Measurements from ENCODE around the gene PTPN14.

The PTPN14 gene

GRCh38 chr1:214402613-214403083 is 148.8 kb downstream of the PTPN14 start:
- Histone ChIP-seq H3K27me3 (replicated peaks; ENCODE audit: insufficient read depth, low read length) (no peaks in the 10 kb centered on the region), H3K4me1 (ENCODE audit: low read length) (peaks cover 16% of the 10 kb centered on the region), H3K79me2 (ENCODE audit: low read length) (no peaks in the 10 kb centered on the region), H4K20me1 (ENCODE audit: insufficient read depth, low read length) (no peaks in the 10 kb centered on the region), H2AFZ (ENCODE audit: low read length) (no peak overlapping the region), H3K36me3 (replicated peaks; ENCODE audit: insufficient read depth, low read length) (no peaks in the 10 kb centered on the region), H3K9ac (ENCODE audit: low read length) (no peak overlapping the region), H3K9me2 (replicated peaks; ENCODE audit: insufficient read depth, low read length) (no peaks in the 10 kb centered on the region), H3K9me3 (replicated peaks; ENCODE audit: insufficient read depth, low read length) (no peaks in the 10 kb centered on the region), H3F3A (ENCODE audit: insufficient read depth, low read length) (peaks cover 11% of the 10 kb centered on the region; the same call in 1 of the 2 replicates), H3K4me3 (ENCODE audit: low read length) (no peak overlapping the region), H3K27ac (ENCODE audit: low read length) (no peak overlapping the region), H3K4me2 (ENCODE audit: low read depth, low read length) (no peak overlapping the region)
- TF ChIP-seq EZH2 (optimal IDR thresholded peaks at IDR 0.05; ENCODE audit: low read depth, low read length) (no peak), CTCF (IDR thresholded peaks at IDR 0.05; ENCODE audit: low read length) (no peak), EZH2phosphoT487 (IDR thresholded peaks at IDR 0.05; ENCODE audit: low read length) (no peak)
- DNase-seq = no peak

- H3K36me3 ChIP-seq (replicated peaks; ENCODE audit: insufficient read depth, low read length) = no peaks in the 10 kb centered on the region
- H3K27me3 ChIP-seq (replicated peaks; ENCODE audit: insufficient read depth, low read length) = no peaks in the 10 kb centered on the region
- no peak overlapping the region for H3K4me3 ChIP-seq (ENCODE audit: low read length)
- no peaks in the 10 kb centered on the region for H3K9me3 ChIP-seq (replicated peaks; ENCODE audit: insufficient read depth, low read length)
- no peaks in the 10 kb centered on the region for H3K79me2 ChIP-seq (ENCODE audit: low read length)
- H3K4me1 ChIP-seq (ENCODE audit: low read length) = peaks cover 16% of the 10 kb centered on the region
- H3F3A ChIP-seq (ENCODE audit: insufficient read depth, low read length) = peaks cover 11% of the 10 kb centered on the region; the same call in 1 of the 2 replicates
- H2AFZ ChIP-seq (ENCODE audit: low read length) = no peak overlapping the region
- H4K20me1 ChIP-seq (ENCODE audit: insufficient read depth, low read length) = no peaks in the 10 kb centered on the region
- H3K9ac ChIP-seq (ENCODE audit: low read length) = no peak overlapping the region
- H3K27ac ChIP-seq (ENCODE audit: low read length) = no peak overlapping the region
- H3K4me2 ChIP-seq (ENCODE audit: low read depth, low read length) = no peak overlapping the region
- TF ChIP-seq EZH2 (optimal IDR thresholded peaks at IDR 0.05; ENCODE audit: low read depth, low read length) (no peak), EZH2phosphoT487 (IDR thresholded peaks at IDR 0.05; ENCODE audit: low read length) (no peak), CTCF (IDR thresholded peaks at IDR 0.05; ENCODE audit: low read length) (no peak)
- no peaks in the 10 kb centered on the region for H3K9me2 ChIP-seq (replicated peaks; ENCODE audit: insufficient read depth, low read length)
- DNase-seq = no peak
Observed at GRCh38 chr1:214401666-214402065, 149.7 kb downstream of the PTPN14 start.

GRCh38 chr1:214400131-214400530 is 151.3 kb downstream of the PTPN14 start:
- no peaks in the 10 kb centered on the region for H4K20me1 ChIP-seq (ENCODE audit: insufficient read depth, low read length)
- no peak overlapping the region for H3K27ac ChIP-seq (ENCODE audit: low read length)
- no peak for DNase-seq
- H3F3A ChIP-seq (ENCODE audit: insufficient read depth, low read length) = peaks cover 11% of the 10 kb centered on the region; the same call in 1 of the 2 replicates
- H3K4me1 ChIP-seq (ENCODE audit: low read length) = peaks cover 16% of the 10 kb centered on the region
- no peaks in the 10 kb centered on the region for H3K27me3 ChIP-seq (replicated peaks; ENCODE audit: insufficient read depth, low read length)
- no peak overlapping the region for H3K4me3 ChIP-seq (ENCODE audit: low read length)
- H3K9ac ChIP-seq (ENCODE audit: low read length) = no peak overlapping the region
- no peaks in the 10 kb centered on the region for H3K9me2 ChIP-seq (replicated peaks; ENCODE audit: insufficient read depth, low read length)
- no peaks in the 10 kb centered on the region for H3K9me3 ChIP-seq (replicated peaks; ENCODE audit: insufficient read depth, low read length)
- no peaks in the 10 kb centered on the region for H3K36me3 ChIP-seq (replicated peaks; ENCODE audit: insufficient read depth, low read length)
- H3K4me2 ChIP-seq (ENCODE audit: low read depth, low read length) = no peak overlapping the region
- TF ChIP-seq EZH2phosphoT487 (IDR thresholded peaks at IDR 0.05; ENCODE audit: low read length) = no peak
- TF ChIP-seq CTCF (IDR thresholded peaks at IDR 0.05; ENCODE audit: low read length) = no peak
- no peak for TF ChIP-seq EZH2 (optimal IDR thresholded peaks at IDR 0.05; ENCODE audit: low read depth, low read length)
- no peaks in the 10 kb centered on the region for H3K79me2 ChIP-seq (ENCODE audit: low read length)
- no peak overlapping the region for H2AFZ ChIP-seq (ENCODE audit: low read length)
